Smooth muscle cell (in vitro differentiated cells): ENCODE data around the gene INSIG2. TPM values are rescaled to one million over a fixed set of nuclear protein-coding genes. Genes with fewer than 3 reads are reported as not detected.

Source experiments
- DNase-seq: peaks from one replicate; lab custom pipeline; 2025; ENCODE audit not compliant: unreplicated experiment; lab: John Stamatoyannopoulos, UW
- H2AFZ ChIP-seq: fragments of 200-600 bp; sonication (generic); 2 replicates; pipeline ENCODE4 v1.6.0; 2016; ENCODE audit warnings: antibody characterized with exemption, low read depth, mild to moderate bottlenecking
- H3F3A ChIP-seq: fragments of 200-600 bp; sonication (generic); 2 replicates; pipeline ENCODE4 v1.6.0; 2017; ENCODE audit warnings: antibody characterized with exemption, low read depth
- H3K27ac ChIP-seq: fragments of 200-600 bp; sonication (generic); 2 replicates; pipeline ENCODE4 v1.5.1; 2016; ENCODE audit warnings: low read depth, mild to moderate bottlenecking
- H3K27me3 ChIP-seq: fragments of 200-600 bp; sonication (generic); 2 replicates; pipeline ENCODE4 v1.6.1; 2016; ENCODE audit warnings: low read depth, mild to moderate bottlenecking
- H3K36me3 ChIP-seq: fragments of 200-600 bp; sonication (generic); 2 replicates; pipeline ENCODE4 v1.5.1; 2016; ENCODE audit warnings: low read depth
- H3K4me1 ChIP-seq: fragments of 200-600 bp; sonication (generic); 2 replicates; pipeline ENCODE4 v1.5.1; 2016; ENCODE audit warnings: low read depth
- H3K4me2 ChIP-seq: fragments of 200-600 bp; sonication (generic); 2 replicates; pipeline ENCODE4 v1.6.0; 2016; ENCODE audit warnings: mild to moderate bottlenecking
- H3K4me3 ChIP-seq: fragments of 200-600 bp; sonication (generic); 2 replicates; pipeline ENCODE4 v1.5.1; 2016; ENCODE audit warnings: mild to moderate bottlenecking
- H3K79me2 ChIP-seq: fragments of 200-600 bp; sonication (generic); 2 replicates; pipeline ENCODE4 v1.6.0; 2016; ENCODE audit warnings: low read depth, mild to moderate bottlenecking
- H3K9ac ChIP-seq: fragments of 200-600 bp; sonication (generic); 2 replicates; pipeline ENCODE4 v1.6.0; 2016; ENCODE audit warnings: low read depth
- H3K9me3 ChIP-seq: fragments of 200-600 bp; sonication (generic); replicated peaks from 2 replicates; pipeline ENCODE4 v1.5.1; 2016; ENCODE audit warnings: low read depth
- H4K20me1 ChIP-seq: fragments of 200-600 bp; sonication (generic); 2 replicates; pipeline ENCODE4 v1.6.0; 2016; ENCODE audit warnings: low read depth
- WGBS: methylation state at CpG from one replicate; pipeline ENCODE4 v1.1.7; 2016; ENCODE audit warnings: low lambda C conversion rate; 5-methylcytosine and 5-hydroxymethylcytosine counted together
- polyA plus RNA-seq: library from polyadenylated mRNA; unstranded; fragments of >200 nt; fragmentation: Nextera tagmentation; extraction: Ambion mirVana; gene quantifications from 2 replicates; pipeline ENCODE4 v1.2.1, GENCODE V29; 2016
- total RNA-seq: library from RNA; depleted of rRNA; stranded (reverse); fragments of >200 nt; gene quantifications from 2 replicates; pipeline ENCODE4 v1.2.3, GENCODE V29; 2014
- TF ChIP-seq, protein P1 (sequence below): fragments of 200-600 bp; sonication (generic); IDR thresholded peaks from 2 replicates; pipeline ENCODE4 v1.5.1; 2017; ENCODE audit warnings: borderline replicate concordance, mild to moderate bottlenecking, antibody characterized with exemption; ENCODE audit not compliant: insufficient read depth, poor library complexity, severe bottlenecking

INSIG2 gene
- total and polyA plus RNA-seq, 2 experiments from 2014 or later, result 51.6 to 85.6 TPM

GRCh38 chr2:118078734-118079133, 9.5 kb upstream of the INSIG2 start:
- Histone ChIP-seq H3K27ac (no peak overlapping the region), H3K4me1 (no peaks in the 10 kb centered on the region), H2AFZ (no peak overlapping the region), H3K9me3 (no peaks in the 10 kb centered on the region), H3K79me2 (no peaks in the 10 kb centered on the region), H3K4me3 (no peak overlapping the region), H4K20me1 (no peaks in the 10 kb centered on the region), H3F3A (no peaks in the 10 kb centered on the region), H3K4me2 (no peak overlapping the region), H3K27me3 (peaks cover 51% of the 10 kb centered on the region), H3K36me3 (no peaks in the 10 kb centered on the region), H3K9ac (no peak overlapping the region)
- TF ChIP-seq, protein P1, sequence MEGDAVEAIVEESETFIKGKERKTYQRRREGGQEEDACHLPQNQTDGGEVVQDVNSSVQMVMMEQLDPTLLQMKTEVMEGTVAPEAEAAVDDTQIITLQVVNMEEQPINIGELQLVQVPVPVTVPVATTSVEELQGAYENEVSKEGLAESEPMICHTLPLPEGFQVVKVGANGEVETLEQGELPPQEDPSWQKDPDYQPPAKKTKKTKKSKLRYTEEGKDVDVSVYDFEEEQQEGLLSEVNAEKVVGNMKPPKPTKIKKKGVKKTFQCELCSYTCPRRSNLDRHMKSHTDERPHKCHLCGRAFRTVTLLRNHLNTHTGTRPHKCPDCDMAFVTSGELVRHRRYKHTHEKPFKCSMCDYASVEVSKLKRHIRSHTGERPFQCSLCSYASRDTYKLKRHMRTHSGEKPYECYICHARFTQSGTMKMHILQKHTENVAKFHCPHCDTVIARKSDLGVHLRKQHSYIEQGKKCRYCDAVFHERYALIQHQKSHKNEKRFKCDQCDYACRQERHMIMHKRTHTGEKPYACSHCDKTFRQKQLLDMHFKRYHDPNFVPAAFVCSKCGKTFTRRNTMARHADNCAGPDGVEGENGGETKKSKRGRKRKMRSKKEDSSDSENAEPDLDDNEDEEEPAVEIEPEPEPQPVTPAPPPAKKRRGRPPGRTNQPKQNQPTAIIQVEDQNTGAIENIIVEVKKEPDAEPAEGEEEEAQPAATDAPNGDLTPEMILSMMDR, result no peak
- 77% methylated on average over 3 of the region's 3 CpGs for WGBS
- no peak for DNase-seq

- Histone ChIP-seq H3K4me1 (peaks cover 5% of the 10 kb centered on the region), H3K27ac (no peak overlapping the region)
- WGBS, result 87% methylated on average over 5 of the region's 5 CpGs
These were observed 3.7 kb upstream of the INSIG2 start for GRCh38 chr2:118084491-118085089.

GRCh38 chr2:118085173-118086023, 2.9 kb upstream of the INSIG2 start:
- WGBS, result 91% methylated on average over 2 of the region's 2 CpGs
- no peak overlapping the region for H3K4me2 ChIP-seq
- DNase-seq, result no peak
- TF ChIP-seq, protein P1, result no peak
- H3K4me3 ChIP-seq, result no peak overlapping the region
- no peak overlapping the region for H3K27ac ChIP-seq
- H3K9me3 ChIP-seq, result no peaks in the 10 kb centered on the region
- no peaks in the 10 kb centered on the region for H3K36me3 ChIP-seq
- H3K27me3 ChIP-seq, result peaks cover 31% of the 10 kb centered on the region
- peaks cover 7% of the 10 kb centered on the region for H4K20me1 ChIP-seq
- H3K4me1 ChIP-seq, result peaks cover 12% of the 10 kb centered on the region
- H3K79me2 ChIP-seq, result peaks cover 19% of the 10 kb centered on the region
- no peak overlapping the region for H2AFZ ChIP-seq
- no peak overlapping the region for H3K9ac ChIP-seq
- H3F3A ChIP-seq, result peaks cover 11% of the 10 kb centered on the region

More at GRCh38 chr2:118084491-118085089, 3.7 kb upstream of the INSIG2 start:
- TF ChIP-seq, protein P1, result no peak
- Histone ChIP-seq H3K9me3 (no peaks in the 10 kb centered on the region), H3K27me3 (peaks cover 36% of the 10 kb centered on the region), H3K79me2 (peaks cover 11% of the 10 kb centered on the region), H3K4me2 (no peak overlapping the region), H4K20me1 (no peaks in the 10 kb centered on the region), H3K9ac (no peak overlapping the region), H3K36me3 (no peaks in the 10 kb centered on the region), H2AFZ (no peak overlapping the region), H3K4me3 (no peak overlapping the region), H3F3A (peaks cover 11% of the 10 kb centered on the region)
- DNase-seq, result no peak
